ENCODE data around the gene COX15.

- no peak for TF ChIP-seq CTCF (IDR thresholded peaks at IDR 0.05)
- TF ChIP-seq EP300 (IDR thresholded peaks at IDR 0.05), result no peak
- TF ChIP-seq POLR2AphosphoS5 (IDR thresholded peaks at IDR 0.05), result peak in 2 of 4 donors; percentile 16 to 29
These were observed 22.3 kb downstream of the COX15 start for GRCh38 chr10:99709480-99710229.
